HCT116 (cell line): ENCODE results near the gene CABYR.

Experiments
- POLR2AphosphoS5 ChIP-seq: IDR thresholded peaks from 2 replicates; pipeline ENCODE4 v1.6.1; 2011; ENCODE audit warnings: mild to moderate bottlenecking, low read depth, low read length, moderate library complexity
- TF ChIP-seq, protein P1 (sequence below), 3 experiments: fragments of 200-600 bp in 1 of 3; sonication (generic) in 1 of 3; IDR thresholded peaks in 2 of 3; conservative IDR thresholded peaks in 1 of 3; 2 replicates each; pipeline ENCODE4 v1.5.1; 2012 to 2017; ENCODE audit warnings: low read depth in 2 of 3, low read length in 2 of 3, antibody characterized with exemption in 1 of 3, borderline replicate concordance in 1 of 3, control low read depth in 1 of 3, mild to moderate bottlenecking in 1 of 3, mixed read lengths in 1 of 3, mixed run types in 1 of 3, moderate library complexity in 1 of 3; ENCODE audit not compliant: insufficient read depth in 1 of 3

DNA sequence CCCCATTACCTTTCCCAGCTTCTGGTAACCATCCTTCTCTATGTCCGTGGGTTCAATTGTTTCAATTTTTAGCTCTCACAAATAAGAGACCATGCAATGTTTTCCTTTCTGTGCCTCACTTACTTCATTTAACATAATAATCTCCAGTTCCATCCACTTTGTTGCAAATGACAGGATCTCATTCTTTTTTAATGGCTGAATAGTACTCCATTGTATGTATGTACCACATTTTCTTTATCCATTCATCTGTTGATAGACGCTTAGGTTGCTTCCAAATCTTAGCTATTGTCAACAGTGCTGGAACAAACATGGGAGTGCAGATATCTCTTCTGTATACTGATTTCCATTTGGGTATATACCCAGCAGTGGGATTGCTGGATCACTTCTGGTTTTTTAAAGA lies 1.8 kb downstream of the CABYR start:
- TF ChIP-seq, protein P1, sequence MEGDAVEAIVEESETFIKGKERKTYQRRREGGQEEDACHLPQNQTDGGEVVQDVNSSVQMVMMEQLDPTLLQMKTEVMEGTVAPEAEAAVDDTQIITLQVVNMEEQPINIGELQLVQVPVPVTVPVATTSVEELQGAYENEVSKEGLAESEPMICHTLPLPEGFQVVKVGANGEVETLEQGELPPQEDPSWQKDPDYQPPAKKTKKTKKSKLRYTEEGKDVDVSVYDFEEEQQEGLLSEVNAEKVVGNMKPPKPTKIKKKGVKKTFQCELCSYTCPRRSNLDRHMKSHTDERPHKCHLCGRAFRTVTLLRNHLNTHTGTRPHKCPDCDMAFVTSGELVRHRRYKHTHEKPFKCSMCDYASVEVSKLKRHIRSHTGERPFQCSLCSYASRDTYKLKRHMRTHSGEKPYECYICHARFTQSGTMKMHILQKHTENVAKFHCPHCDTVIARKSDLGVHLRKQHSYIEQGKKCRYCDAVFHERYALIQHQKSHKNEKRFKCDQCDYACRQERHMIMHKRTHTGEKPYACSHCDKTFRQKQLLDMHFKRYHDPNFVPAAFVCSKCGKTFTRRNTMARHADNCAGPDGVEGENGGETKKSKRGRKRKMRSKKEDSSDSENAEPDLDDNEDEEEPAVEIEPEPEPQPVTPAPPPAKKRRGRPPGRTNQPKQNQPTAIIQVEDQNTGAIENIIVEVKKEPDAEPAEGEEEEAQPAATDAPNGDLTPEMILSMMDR (IDR thresholded peaks at IDR 0.05 in 2 of 3, conservative IDR thresholded peaks at IDR 0.05 in 1 of 3; ENCODE audit: borderline replicate concordance in 1 of 3, insufficient read depth in 1 of 3, low read depth in 2 of 3, low read length in 2 of 3) = no peak
- no peak for TF ChIP-seq POLR2AphosphoS5
